HG03095 (cell line): ENCODE results near the gene R3HDM2.

ENCODE experiments used
- ATAC-seq: cut with Tn5 transposase; IDR thresholded peaks from one replicate; pipeline ENCODE4 v1.9.1; 2021; ENCODE audit warnings: moderate library complexity; ENCODE audit not compliant: unreplicated experiment

R3HDM2 gene

DNA sequence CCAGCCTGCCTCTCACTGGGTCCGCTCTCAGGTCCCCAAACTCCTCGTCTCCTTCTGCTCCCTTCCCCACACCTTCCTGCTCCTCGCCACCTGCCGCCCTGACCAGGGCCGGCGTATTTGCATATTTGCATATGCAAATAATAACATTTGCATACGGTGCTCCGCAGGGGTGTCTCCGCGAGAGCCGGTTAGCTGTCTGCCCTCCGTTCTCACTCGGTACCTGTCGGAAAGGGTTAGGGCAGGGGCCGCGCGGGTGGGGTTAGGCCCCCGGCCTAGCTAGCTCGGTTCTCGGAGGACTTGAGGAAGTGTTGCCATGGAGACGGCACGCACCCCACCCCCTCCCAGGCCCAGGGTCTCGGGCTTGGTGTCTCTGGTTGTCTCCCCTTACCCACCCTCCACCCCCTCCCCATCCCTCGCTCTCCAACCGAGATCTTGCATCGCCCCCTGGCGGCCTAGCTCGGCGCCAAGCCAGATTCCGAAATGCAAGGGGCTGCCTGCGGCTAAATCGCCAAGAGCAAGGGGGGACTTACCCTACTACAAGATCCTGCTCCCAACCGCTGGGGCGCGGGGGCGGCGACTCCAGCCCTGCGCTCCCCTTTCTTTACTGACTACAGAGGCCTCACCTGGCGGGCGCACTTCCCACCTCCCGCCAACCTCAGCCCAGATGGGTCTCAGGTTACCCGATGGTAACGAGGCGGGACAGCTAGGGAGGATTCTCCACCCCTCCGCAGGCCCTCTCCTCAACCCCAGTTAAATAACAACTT, 188.0 kb downstream of the R3HDM2 start:
- ATAC-seq = no peak

DNA sequence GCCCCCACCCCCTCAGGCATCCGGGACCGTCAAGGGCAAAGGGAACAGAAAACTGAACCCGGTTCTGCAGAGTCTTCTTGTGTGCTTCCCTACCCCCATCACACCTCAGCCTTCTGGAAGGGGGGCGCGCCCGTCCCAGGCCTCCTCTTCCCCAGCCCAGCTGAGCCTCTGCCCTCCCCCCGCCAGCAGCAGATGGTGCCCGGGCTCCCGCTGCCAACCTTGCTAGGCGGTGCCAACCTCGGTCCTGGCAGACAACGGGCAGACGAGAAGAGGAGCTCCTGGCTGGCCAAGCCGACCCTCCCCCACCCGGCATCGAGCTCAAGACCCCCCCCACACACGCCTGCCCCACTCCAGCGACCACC, 188.5 kb downstream of the R3HDM2 start:
- no peak for ATAC-seq

GRCh38 chr12:57241402-57242310, 189.2 kb downstream of the R3HDM2 start:
- ATAC-seq = no peak

DNA sequence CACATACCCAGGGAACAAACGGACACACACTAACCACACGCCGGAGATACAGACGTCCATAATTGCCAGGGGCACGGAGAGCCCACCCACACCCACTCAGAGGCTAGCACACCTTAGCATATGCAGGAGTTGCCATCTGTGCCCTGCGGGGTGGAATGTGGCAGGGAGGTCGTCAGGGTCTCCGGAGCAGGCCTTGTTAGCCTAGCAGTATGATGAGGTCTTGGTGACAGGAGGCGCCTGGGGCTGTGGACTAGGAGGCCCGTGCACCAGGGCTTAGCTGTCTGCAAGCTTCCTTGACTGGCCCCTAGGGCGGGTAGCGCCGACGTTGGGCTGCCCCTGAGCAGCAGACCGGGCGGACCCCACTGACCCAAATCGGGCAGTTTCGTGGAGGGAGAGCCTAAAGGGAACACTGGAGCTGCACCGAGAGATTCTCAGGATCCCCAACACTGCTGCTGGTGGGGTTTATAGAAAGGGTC, 189.9 kb downstream of the R3HDM2 start:
- no peak for ATAC-seq

DNA sequence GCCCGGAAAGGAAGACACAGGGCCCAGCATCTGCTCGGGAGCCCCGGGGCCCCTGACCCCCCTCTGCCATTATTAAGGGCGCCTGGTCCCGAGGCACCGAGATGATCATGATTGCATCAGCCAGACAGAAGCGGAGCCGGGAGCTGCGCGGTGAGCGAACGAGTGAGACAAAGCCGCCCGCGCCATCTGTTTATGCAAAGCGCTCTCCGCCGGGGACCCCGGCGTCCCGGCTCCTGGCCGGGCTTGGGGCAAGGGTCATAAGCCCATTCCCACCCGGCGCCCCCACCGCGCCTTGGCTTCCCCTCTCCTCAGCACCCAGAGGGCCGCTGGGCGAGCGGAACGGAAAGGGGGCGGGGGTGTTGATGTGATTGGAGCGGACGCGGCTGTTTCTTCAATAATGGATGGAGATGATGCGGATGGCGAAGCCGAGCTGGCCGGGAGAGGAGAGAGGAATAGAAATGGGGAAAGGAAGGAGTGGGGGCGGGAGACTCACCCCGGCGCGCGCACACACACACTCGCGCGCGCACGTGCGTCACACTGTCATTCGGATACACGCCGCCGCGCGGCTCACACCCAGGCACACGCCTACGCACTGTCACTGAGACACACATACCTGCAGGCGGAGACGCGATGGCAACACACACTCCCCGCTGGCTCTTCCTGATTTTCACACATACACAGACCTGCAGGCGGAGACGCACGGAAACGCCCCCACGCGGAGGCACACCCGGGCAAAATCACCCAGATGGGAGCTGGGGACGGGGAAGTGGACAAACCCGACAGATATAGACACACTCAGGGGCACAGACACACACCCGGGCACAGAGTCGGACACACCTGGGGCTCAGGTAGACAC, 190.5 kb downstream of the R3HDM2 start:
- no peak for ATAC-seq

DNA sequence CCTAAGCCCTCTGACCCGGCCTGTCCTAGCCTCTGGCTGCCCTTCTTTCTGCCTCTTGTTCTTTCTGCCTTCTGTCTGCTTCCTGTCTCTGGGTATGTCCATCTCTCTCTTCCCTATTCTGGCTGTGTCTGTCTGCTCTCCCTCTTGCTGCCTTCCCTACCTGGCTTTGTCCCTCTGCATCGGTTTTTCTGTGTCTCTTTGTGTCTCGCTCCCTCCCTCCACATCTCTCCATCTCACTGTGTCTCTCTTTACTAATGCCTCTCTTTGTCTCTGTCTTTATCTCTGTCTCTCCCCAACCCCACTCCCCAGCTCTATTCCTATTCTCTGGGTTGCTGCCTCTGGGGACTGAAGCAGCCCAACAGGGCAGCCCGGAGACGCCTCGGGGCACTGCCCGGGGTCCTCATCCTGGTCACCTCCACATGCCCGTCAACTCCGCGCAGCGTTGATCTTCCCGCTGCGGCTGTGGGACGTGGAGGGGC, 191.2 kb downstream of the R3HDM2 start:
- ATAC-seq = no peak

- peak; percentile 45 for ATAC-seq
Observed at GRCh38 chr12:57238854-57239554, 191.8 kb downstream of the R3HDM2 start.

GRCh38 chr12:57237932-57238853, 192.7 kb downstream of the R3HDM2 start:
- ATAC-seq = no peak

- no peak for ATAC-seq
Observed at GRCh38 chr12:57237596-57237931, 193.3 kb downstream of the R3HDM2 start.

DNA sequence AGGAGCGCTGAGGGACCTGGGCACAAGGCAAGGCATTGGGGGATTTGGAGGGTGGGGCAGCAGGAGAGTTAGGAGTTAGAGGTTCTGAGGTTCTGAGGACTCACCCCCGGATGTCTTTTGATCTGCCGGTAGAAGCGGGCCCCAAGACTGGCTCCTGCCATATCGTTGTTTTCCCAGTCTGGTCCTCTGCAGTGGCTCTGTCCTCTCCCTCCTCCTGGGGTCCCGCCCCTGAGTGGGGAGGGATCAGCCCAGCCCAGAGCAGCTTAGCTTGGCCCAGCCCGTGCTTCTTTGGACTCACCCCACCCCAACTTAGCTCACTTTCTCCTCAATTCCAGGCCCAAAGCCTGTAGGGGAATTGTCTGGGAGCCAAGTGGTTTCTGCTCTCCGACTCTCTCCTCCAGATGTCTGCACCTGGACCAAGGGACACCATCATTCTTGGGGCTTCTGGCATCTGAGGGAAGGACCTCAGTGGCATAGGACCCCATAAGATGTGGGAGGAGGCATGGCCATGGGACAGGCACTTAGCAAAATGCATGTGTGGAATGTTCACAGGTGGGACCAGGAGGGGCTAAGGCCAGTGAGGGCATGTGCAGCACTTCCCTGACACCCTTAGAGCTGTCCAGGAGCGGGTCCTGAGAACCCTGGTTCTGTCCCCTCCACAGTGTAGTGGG, 193.8 kb downstream of the R3HDM2 start:
- ATAC-seq = no peak

DNA sequence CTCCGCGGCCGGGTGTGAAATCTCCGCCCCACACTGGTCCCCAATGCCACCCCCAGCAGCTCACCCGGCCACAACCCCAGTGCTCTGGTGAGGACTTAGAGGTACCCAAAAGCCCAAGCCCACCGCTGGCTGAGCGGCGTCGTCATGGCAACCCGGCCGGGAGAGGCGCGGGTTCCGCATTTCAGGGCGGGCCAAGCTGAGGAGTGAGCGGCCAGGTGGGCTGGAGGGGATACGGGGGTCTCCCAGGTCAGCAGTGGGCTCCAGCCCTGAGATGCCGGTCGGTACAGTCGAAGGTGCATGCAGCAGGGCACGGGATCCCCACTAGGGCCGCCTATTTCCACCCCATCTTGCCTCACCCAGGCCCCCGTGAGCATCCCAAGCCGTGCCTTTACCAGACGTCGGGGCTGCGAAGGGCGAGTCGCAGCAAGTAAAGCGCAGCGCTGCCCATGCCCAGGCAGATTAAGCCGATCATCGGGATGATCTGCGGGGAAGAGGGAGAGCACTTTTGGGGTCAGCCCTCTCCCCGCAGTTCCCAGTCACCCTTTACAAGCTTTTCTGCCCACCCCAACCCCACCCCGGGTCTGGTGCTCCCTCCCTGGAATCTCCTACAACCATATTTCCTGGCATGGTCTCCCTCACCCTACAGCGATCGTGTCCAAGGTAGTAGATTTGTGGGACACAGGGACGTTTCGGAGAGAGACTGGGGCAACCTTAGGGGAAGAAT, 194.5 kb downstream of the R3HDM2 start:
- ATAC-seq = no peak

DNA sequence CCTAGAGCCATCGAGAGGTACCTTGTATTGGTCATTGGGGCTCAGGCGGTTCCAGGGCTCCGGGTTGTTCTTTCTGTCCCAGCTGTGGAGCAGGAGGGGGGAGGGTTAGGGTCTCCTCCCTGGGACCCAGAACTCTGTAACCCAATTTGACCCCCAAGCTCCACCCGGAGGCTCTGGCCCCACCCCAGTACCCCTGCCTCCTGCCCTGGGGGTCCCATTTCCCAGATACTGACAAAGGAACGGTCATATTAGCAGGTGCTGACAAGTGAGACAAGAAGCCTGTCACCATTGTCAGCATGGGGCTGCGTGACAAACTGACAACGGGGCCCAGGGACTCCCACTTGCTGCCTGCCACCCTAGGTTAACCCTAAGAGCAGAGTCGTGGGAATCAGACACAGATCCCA, 195.1 kb downstream of the R3HDM2 start:
- no peak for ATAC-seq

GRCh38 chr12:57235017-57235727, 195.7 kb downstream of the R3HDM2 start:
- ATAC-seq = no peak

GRCh38 chr12:57234571-57235016, 196.2 kb downstream of the R3HDM2 start:
- no peak for ATAC-seq

GRCh38 chr12:57234233-57234570, 196.6 kb downstream of the R3HDM2 start:
- no peak for ATAC-seq

DNA sequence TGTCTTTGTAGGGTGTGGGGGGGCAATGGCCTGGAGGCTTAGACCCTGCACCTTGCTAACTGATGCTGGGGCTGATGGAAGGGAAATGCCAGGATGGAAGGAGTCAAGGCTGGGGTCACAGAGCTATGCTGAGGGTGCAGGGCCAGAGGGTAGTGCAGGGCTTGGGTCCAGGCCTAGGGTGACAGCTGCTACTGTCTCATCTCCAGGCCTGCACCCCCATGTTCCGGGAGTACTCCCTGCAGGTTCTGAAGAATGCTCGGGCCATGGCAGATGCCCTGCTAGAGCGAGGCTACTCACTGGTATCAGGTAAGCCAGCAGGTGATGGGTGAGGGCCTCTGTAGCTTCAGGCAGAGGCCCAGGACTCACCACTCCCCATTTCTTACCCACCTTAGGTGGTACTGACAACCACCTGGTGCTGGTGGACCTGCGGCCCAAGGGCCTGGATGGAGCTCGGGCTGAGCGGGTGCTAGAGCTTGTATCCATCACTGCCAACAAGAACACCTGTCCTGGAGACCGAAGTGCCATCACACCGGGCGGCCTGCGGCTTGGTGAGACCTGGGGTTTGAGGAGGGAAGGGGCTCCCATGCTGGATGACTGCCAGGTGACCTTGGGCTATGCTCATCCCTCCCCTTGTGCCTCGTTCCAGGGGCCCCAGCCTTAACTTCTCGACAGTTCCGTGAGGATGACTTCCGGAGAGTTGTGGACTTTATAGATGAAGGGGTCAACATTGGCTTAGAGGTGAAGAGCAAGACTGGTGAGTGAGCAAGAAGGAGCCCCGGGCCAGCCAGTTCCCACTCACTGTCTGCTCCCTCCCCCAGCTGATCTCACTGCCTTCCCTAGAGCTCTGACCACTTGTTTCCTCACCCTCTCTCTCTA, 197.2 kb downstream of the R3HDM2 start:
- ATAC-seq = no peak
